Fibroblast of lung (primary cell): ENCODE results near the gene ARAP2. TPM values are rescaled to one million over a fixed set of nuclear protein-coding genes. Genes with fewer than 3 reads are reported as not detected.

Experiments
- DNase-seq, 2 donors: peaks; one replicate each; pipeline versions ENCODE4 v3.0.0 to v3.0.0-alpha.2; 2010; ENCODE audit warnings: low read depth in 2 of 2
- H2AFZ ChIP-seq: 2 replicates; pipeline ENCODE4 v1.5.1; 2012; ENCODE audit warnings: low read length, control low read depth, inconsistent platforms
- H3K27ac ChIP-seq: 2 replicates; pipeline ENCODE4 v1.5.1; 2011; ENCODE audit warnings: low read length, control low read depth; ENCODE audit not compliant: insufficient read depth
- H3K27me3 ChIP-seq: 2 replicates; pipeline ENCODE4 v1.5.1; 2011; ENCODE audit warnings: mild to moderate bottlenecking, low read length; ENCODE audit not compliant: control insufficient read depth, insufficient read depth
- H3K36me3 ChIP-seq: 2 replicates; pipeline ENCODE4 v1.5.1; 2011; ENCODE audit warnings: low read length; ENCODE audit not compliant: control insufficient read depth, insufficient read depth
- H3K4me1 ChIP-seq: 2 replicates; pipeline ENCODE4 v1.5.1; 2011; ENCODE audit warnings: low read length; ENCODE audit not compliant: control insufficient read depth, insufficient read depth; ENCODE audit errors: extremely low read depth
- H3K4me2 ChIP-seq: 2 replicates; pipeline ENCODE4 v1.5.1; 2011; ENCODE audit warnings: low read length, control low read depth; ENCODE audit not compliant: insufficient read depth; ENCODE audit errors: extremely low read depth
- H3K4me3 ChIP-seq, 4 experiments: fragments of 200-600 bp in 1 of 4; sonication (generic) in 1 of 4; replicated peaks in 1 of 4; 2 replicates each; pipeline ENCODE4 v1.5.1; 2011 to 2016; ENCODE audit warnings: low read length in 4 of 4, low read depth in 3 of 4, mild to moderate bottlenecking in 3 of 4, control low read depth in 2 of 4, inconsistent platforms in 1 of 4, mixed read lengths in 1 of 4; ENCODE audit not compliant: insufficient read depth in 1 of 4; ENCODE audit errors: control extremely low read depth in 1 of 4
- H3K79me2 ChIP-seq: 2 replicates; pipeline ENCODE4 v1.5.1; 2012; ENCODE audit warnings: mild to moderate bottlenecking, low read length, inconsistent platforms; ENCODE audit not compliant: control insufficient read depth, insufficient read depth
- H3K9ac ChIP-seq: 2 replicates; pipeline ENCODE4 v1.5.1; 2011; ENCODE audit warnings: mild to moderate bottlenecking, low read length, control low read depth; ENCODE audit not compliant: insufficient read depth
- H3K9me3 ChIP-seq: 2 replicates; pipeline ENCODE4 v1.5.1; 2012; ENCODE audit warnings: low read depth, low read length; ENCODE audit not compliant: control insufficient read depth, insufficient read depth
- H4K20me1 ChIP-seq: 2 replicates; pipeline ENCODE4 v1.5.1; 2011; ENCODE audit warnings: low read length; ENCODE audit not compliant: control insufficient read depth, insufficient read depth; ENCODE audit errors: extremely low read depth
- EZH2 ChIP-seq: IDR thresholded peaks from 2 replicates; pipeline ENCODE4 v1.5.1; 2012; ENCODE audit warnings: low read length, control low read depth, mild to moderate bottlenecking; ENCODE audit errors: missing control alignments
- polyA plus RNA-seq, 2 donors: library from polyadenylated mRNA; depleted of rRNA in 1 of 2; stranded (reverse) in 1 of 2; unstranded in 1 of 2; fragments of >200 nt; gene quantifications; 2 replicates each; pipeline ENCODE4 v1.2.1, GENCODE V29; 2011 to 2012; ENCODE audit warnings: missing spikeins in 1 of 2
- total RNA-seq: library from RNA; depleted of rRNA; stranded (reverse); fragments of >200 nt; gene quantifications from 2 replicates; pipeline ENCODE4 v1.2.1, GENCODE V29; 2014
- TF ChIP-seq, protein P1 (sequence below), 2 donors: IDR thresholded peaks in 1 of 2; conservative IDR thresholded peaks in 1 of 2; 1 replicate in 1 of 2; 2 replicates in 1 of 2; pipeline ENCODE4 v1.5.1; 2011 to 2012; ENCODE audit warnings: low read length in 2 of 2, control low read depth in 1 of 2, inconsistent platforms in 1 of 2, low read depth in 1 of 2, mild to moderate bottlenecking in 1 of 2

The ARAP2 gene
- total and polyA plus RNA-seq, 2 donors (not counting 1 experiment from before 2014, with no cell fraction given): 0.05 to 3.0 TPM

DNA sequence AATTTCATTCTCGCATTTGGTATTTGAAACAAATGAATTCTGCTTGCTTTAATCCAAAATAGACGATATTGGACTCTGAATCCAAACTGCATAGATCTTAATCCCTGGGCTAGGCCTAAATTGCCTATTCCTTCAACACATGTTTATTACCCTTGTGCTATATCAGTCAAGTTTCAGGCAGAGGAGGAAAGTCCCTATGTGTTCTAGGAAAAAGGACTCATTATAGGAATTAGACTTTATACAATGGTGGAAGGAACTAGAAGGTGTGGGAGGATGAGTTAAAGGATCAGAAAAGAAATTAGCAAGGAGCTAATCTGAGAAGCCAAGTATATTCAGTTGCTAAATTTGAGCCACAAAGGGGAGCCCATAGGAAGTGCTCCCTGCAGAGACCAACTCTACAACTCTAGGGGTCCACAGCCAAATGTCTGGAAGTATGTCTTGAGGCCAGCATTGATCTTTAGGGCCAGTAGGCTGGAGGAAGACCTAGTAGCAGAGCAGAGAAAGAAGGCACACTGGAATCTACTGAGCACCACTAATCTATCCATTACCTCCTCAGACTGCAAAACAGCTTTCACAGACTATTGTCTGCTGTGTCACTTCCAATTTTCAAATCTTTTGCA lies 20.0 kb upstream of the ARAP2 start:
- TF ChIP-seq, protein P1, sequence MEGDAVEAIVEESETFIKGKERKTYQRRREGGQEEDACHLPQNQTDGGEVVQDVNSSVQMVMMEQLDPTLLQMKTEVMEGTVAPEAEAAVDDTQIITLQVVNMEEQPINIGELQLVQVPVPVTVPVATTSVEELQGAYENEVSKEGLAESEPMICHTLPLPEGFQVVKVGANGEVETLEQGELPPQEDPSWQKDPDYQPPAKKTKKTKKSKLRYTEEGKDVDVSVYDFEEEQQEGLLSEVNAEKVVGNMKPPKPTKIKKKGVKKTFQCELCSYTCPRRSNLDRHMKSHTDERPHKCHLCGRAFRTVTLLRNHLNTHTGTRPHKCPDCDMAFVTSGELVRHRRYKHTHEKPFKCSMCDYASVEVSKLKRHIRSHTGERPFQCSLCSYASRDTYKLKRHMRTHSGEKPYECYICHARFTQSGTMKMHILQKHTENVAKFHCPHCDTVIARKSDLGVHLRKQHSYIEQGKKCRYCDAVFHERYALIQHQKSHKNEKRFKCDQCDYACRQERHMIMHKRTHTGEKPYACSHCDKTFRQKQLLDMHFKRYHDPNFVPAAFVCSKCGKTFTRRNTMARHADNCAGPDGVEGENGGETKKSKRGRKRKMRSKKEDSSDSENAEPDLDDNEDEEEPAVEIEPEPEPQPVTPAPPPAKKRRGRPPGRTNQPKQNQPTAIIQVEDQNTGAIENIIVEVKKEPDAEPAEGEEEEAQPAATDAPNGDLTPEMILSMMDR (conservative IDR thresholded peaks at IDR 0.05 in 1 of 2, IDR thresholded peaks at IDR 0.05 in 1 of 2; ENCODE audit: low read depth in 1 of 2, low read length in 2 of 2): no peak
- no peak for TF ChIP-seq EZH2
- no peak overlapping the region for H3K4me2 ChIP-seq
- H3K36me3 ChIP-seq: no peaks in the 10 kb centered on the region
- no peaks in the 10 kb centered on the region for H3K9me3 ChIP-seq
- no peak for DNase-seq
- H3K27me3 ChIP-seq: no peaks in the 10 kb centered on the region
- no peak overlapping the region for H3K27ac ChIP-seq
- no peaks in the 10 kb centered on the region for H3K79me2 ChIP-seq
- H3K9ac ChIP-seq: no peak overlapping the region
- no peak overlapping the region for H3K4me3 ChIP-seq
- H3K4me1 ChIP-seq: no peaks in the 10 kb centered on the region
- H4K20me1 ChIP-seq: no peaks in the 10 kb centered on the region
- no peak overlapping the region for H2AFZ ChIP-seq

DNA sequence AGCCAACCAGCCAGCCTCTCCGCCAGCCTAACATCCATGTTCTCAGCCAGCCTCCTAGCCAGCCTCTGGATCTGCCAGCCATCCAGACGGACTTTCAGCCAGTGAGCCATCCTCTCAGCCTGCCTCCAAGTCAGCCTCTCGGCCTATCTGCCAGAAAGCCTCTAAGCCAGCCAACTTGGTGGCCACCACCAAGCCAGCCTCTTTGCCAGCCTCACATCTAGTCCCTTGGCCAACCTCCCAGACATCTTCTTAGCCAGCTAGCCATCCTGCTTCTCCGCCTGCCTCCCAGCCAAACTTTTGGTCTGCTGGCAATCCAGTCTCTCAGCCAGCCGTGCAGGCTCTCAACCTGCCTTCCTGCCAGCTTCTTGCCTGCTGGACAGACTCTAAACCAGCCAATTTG lies 16.4 kb upstream of the ARAP2 start:
- H3K36me3 ChIP-seq: no peaks in the 10 kb centered on the region
- no peaks in the 10 kb centered on the region for H3K4me1 ChIP-seq
- no peak overlapping the region for H3K27ac ChIP-seq

DNA sequence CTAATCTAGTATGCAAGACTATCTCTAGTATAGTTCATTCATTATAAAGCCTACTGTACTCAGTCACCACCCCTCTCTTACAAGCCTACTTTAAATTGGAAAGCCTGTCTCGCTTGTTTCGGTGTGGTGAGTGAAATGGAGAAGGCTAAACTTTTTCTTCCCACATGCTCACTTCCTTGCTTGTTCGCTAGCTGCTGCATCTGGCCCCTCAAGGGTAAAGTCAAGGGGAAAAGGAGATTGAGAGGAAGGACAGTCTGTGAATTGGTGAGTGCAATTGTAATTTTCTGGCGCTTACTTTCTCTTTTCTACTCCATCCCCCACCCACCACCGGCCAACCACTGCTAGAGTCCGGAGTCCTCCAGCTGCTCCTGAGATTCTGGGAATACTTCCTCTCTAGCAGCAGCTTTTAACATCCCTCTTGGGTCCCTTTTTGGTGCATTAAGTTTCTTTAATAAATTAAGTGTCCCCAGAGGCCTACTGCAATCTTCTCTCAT lies 12.1 kb upstream of the ARAP2 start:
- no peak for DNase-seq
- no peaks in the 10 kb centered on the region for H3K27me3 ChIP-seq
- H3K4me3 ChIP-seq: no peak overlapping the region
- H3K9ac ChIP-seq: no peak overlapping the region
- no peaks in the 10 kb centered on the region for H3K36me3 ChIP-seq
- H3K4me2 ChIP-seq: no peak overlapping the region
- TF ChIP-seq, protein P1 (conservative IDR thresholded peaks at IDR 0.05 in 1 of 2, IDR thresholded peaks at IDR 0.05 in 1 of 2; ENCODE audit: low read depth in 1 of 2, low read length in 2 of 2): no peak
- TF ChIP-seq EZH2: no peak
- no peaks in the 10 kb centered on the region for H3K4me1 ChIP-seq
- no peak overlapping the region for H2AFZ ChIP-seq
- no peaks in the 10 kb centered on the region for H3K9me3 ChIP-seq
- no peaks in the 10 kb centered on the region for H3K79me2 ChIP-seq
- no peak overlapping the region for H3K27ac ChIP-seq
- H4K20me1 ChIP-seq: no peaks in the 10 kb centered on the region

More for the DNA sequence above, 16.4 kb upstream of the ARAP2 start:
- H4K20me1 ChIP-seq: no peaks in the 10 kb centered on the region
- H3K4me3 ChIP-seq: no peak overlapping the region
- no peaks in the 10 kb centered on the region for H3K27me3 ChIP-seq
- no peaks in the 10 kb centered on the region for H3K79me2 ChIP-seq
- no peak for DNase-seq
- H2AFZ ChIP-seq: no peak overlapping the region
- no peak for TF ChIP-seq EZH2
- TF ChIP-seq, protein P1 (conservative IDR thresholded peaks at IDR 0.05 in 1 of 2, IDR thresholded peaks at IDR 0.05 in 1 of 2; ENCODE audit: low read depth in 1 of 2, low read length in 2 of 2): no peak
- no peaks in the 10 kb centered on the region for H3K9me3 ChIP-seq
- H3K9ac ChIP-seq: no peak overlapping the region
- H3K4me2 ChIP-seq: no peak overlapping the region
